ENCODE measurements around the gene THTPA. TPM values are rescaled to one million over a fixed set of nuclear protein-coding genes. Genes with fewer than 3 reads are reported as not detected.

THTPA gene
- total RNA-seq, 2 experiments from 2014 or later: 14.2 to 19.2 TPM

DNA sequence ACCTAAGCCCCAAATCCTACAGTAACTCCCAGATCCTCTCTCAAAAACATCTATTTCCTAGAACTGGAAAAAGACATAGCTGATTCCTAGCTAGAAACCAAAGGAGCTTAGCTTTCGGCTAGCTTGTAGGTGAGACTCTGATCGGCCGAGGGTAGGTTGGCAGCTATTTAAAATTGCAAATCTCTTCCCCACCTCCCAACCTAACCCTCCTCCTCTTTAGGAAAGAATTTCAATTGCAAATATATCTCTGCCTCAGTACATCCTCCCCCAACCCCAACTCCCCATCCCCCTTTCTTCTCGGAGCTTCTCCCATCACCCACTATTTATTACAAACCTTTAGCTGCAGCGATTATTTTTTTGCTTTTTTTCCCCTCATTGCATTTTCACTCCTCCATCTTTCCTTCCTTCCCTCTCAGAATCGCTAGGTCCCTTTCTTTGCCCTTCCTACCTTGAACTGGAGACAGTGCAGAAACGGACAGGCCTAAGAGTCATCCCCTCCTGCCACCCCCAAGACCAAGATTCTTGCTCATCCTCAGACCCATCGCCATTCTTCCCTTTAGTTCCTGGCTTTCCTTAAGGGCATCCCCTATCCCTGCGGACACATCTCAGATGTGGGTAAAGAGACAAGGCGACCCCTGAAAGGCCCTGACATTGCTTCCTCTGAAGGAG is 17.9 kb upstream of the THTPA start:
- Mint-ChIP-seq H3K4me3 (no peak overlapping the region), H3K4me1 (peaks cover 5% of the 10 kb centered on the region), H3K36me3 (no peaks in the 10 kb centered on the region), H3K27me3 (peaks cover 8% of the 10 kb centered on the region), H3K9me3 (no peaks in the 10 kb centered on the region), H3K27ac (no peak overlapping the region)
- ATAC-seq (ENCODE audit: low read depth) (no peak), DNase-seq (no peak)
- POLR2A ChIA-PET: no interaction called here

DNA sequence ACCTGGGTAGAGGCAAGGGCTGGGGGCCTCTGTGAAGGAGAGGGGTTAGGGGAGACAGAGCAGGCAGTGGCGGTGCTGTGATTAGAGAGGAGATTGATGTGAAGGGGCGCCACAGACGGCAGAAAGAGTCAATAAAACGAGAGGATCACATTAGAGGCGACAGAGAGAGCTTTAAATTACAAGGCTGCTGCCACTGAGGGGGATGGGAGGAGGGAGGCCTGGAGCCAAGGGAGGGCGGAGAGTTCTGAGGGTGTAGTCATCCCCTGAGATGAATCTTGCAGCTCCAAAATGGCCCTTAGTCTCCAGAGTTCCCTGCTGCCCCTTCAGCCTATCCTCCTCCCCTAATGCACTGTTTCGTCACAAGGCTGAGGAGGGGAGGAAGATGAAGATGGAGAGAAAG is 17.3 kb upstream of the THTPA start:
- Mint-ChIP-seq H3K4me1 (peaks cover 5% of the 10 kb centered on the region), H3K4me3 (no peak overlapping the region), H3K27me3 (peaks cover 8% of the 10 kb centered on the region), H3K9me3 (no peaks in the 10 kb centered on the region), H3K27ac (no peak overlapping the region), H3K36me3 (no peaks in the 10 kb centered on the region)
- POLR2A ChIA-PET: no interaction called here
- DNase-seq (no peak), ATAC-seq (ENCODE audit: low read depth) (no peak)

DNA sequence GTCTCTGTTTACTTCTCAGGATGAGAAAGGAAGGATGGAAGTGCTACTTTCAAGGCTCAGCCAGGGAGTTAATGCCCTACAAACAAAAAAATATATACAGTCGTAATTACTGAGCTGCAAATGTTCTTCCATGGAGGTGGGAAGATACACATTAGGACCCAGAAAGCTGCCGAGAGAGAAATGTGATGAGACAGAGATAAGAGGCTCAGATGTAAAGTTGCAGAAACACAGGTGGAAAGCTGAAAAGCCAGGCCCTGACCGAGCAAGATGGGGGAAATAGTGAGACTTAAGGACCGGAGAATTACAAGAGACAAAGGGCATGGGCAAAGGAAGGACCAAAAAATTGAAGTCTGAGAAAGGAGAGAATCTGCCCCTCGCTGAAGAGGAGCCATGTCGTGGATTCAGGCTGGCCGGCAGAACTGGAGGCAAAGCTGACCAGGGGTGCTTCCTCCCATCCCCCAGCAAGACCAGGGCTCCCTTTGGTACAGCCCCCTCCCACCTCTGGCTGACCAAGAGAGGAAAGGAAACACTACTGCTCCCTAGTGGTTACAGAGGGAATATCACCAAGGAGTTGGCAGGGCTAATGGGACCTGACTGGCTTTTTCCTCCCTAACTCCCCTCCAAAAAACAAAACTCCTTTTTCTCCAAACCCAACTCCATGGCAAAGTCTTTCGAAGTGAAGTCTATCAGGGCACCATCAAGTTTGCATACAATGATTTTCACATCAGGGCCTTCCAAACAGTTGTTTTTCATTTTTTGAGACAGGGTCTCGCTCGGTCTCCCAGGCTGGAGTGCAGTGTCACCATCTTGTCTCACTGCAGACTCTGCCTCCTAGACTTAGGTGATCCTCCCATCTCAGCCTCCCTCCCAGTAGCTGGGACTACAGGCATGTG is 16.6 kb upstream of the THTPA start:
- DNase-seq (no peak), ATAC-seq (ENCODE audit: low read depth) (peak; percentile 61)
- POLR2A ChIA-PET: no interaction called here
- Mint-ChIP-seq H3K27me3 (peaks cover 8% of the 10 kb centered on the region), H3K27ac (no peak overlapping the region), H3K36me3 (no peaks in the 10 kb centered on the region), H3K9me3 (no peaks in the 10 kb centered on the region), H3K4me3 (no peak overlapping the region), H3K4me1 (peaks cover 5% of the 10 kb centered on the region)

DNA sequence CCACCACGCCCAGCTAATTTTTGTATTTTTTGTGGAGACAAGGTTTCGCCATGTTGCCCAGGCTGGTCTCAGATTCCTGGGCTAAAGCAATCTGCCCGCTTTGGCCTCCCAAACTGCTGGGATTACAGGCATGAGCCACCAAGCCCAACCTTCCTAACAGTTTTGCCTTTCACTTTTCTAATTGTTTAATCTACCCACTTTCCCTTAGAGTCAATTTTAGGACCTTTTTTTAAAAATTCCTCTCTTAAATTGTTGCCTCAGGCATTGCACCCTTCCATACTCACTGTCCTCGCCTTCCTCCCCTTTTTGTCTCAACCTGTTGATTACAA is 16.0 kb upstream of the THTPA start:
- H3K27ac Mint-ChIP-seq: no peak overlapping the region
- H3K36me3 Mint-ChIP-seq: no peaks in the 10 kb centered on the region
- no peak for ATAC-seq (ENCODE audit: low read depth)
- H3K4me3 Mint-ChIP-seq: no peak overlapping the region
- peaks cover 8% of the 10 kb centered on the region for H3K27me3 Mint-ChIP-seq
- H3K9me3 Mint-ChIP-seq: no peaks in the 10 kb centered on the region
- peaks cover 5% of the 10 kb centered on the region for H3K4me1 Mint-ChIP-seq
- DNase-seq: no peak
- POLR2A ChIA-PET: no interaction called here

DNA sequence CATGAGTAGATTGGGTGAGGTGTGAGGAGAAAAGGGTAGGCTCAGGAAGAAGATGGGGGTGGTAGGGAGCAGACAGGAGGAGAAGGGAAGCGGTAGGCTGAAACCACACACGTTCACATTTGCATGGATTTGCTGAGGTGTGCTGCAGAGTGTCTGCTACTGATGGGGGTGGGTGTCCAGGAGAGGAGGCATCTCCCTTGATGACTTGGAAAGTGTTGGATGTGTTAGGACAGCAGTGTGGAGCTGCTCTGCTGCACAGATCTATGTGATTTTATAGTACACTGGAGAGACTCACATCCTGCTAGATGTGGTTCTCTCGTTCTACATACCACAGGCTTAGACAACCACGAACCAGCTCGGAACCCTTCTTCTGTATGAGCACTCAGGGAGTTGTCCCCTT is 13.8 kb upstream of the THTPA start:
- Mint-ChIP-seq H3K27me3 (peaks cover 8% of the 10 kb centered on the region), H3K4me3 (no peak overlapping the region), H3K27ac (no peak overlapping the region), H3K4me1 (peaks cover 5% of the 10 kb centered on the region), H3K36me3 (no peaks in the 10 kb centered on the region), H3K9me3 (no peaks in the 10 kb centered on the region)
- POLR2A ChIA-PET: no interaction called here
- ATAC-seq (ENCODE audit: low read depth) (no peak), DNase-seq (no peak)

DNA sequence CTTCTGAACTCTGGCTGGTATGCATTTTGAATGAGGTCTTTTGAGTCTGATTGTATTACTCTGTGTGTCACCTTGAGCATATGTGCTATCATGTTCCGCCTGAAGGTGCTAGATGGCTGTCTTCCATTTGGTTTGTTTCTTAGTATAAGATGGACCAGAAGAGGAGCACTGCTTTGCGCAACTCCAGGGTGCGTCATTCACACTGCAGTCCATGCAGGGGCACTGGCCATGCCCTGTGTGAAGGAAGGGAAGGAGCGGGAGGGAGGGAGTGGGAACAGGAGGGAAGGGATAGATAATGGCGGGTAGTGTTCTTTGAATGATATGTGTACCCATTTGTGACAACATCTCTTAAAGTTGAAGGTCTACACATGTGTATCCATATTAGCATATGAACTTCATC is 12.7 kb upstream of the THTPA start:
- no peaks in the 10 kb centered on the region for H3K9me3 Mint-ChIP-seq
- peaks cover 8% of the 10 kb centered on the region for H3K27me3 Mint-ChIP-seq
- H3K27ac Mint-ChIP-seq: no peak overlapping the region
- POLR2A ChIA-PET: no interaction called here
- peaks cover 5% of the 10 kb centered on the region for H3K4me1 Mint-ChIP-seq
- no peak for DNase-seq
- no peak for ATAC-seq (ENCODE audit: low read depth)
- no peak overlapping the region for H3K4me3 Mint-ChIP-seq
- H3K36me3 Mint-ChIP-seq: no peaks in the 10 kb centered on the region

DNA sequence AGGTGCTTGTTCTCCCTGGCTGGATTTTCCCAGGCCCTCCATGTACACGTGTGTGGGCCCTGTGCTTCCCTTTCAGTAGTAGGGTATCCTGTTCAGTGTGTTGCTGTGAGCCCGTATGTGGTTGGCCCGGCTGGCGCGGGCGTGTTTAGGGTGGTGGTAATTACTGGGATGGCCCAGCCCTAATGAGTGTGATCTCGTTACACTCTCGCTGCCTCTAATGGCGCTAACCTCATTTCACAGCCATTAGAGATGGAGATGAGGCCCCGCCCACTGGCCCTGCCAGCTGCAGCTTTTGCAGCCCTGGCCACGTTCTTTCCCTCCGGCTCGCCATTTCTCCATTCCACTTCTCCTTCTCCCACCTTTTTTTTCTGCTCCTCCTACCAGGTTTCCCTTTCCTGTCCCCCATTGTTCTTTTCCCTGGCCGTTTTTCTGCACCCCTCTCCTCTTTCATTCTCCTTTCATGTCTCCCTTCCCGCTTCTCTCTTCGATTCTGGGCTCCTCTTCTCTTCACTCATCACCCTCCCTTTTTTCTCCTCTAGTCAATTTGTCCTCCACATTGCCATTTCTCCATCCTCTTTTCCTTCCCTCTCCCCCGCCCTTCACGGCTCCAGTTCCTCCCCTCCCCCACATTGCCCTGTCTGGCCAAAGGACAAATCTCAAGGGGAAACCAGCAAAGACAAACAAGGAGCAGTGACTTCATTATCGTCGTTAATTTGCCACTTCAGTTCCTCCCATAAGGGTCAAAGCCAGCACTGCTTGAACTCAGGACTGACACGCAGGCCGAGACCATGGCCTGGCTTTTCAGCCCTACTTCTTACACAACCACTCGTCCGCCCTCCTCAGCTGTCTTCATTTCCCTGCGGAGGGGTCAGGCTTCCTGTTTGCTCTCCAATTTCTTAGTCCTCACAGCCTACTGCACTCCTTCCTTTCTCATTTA is 11.3 kb upstream of the THTPA start:
- peaks cover 4% of the 10 kb centered on the region for H3K4me1 Mint-ChIP-seq
- POLR2A ChIA-PET: no interaction called here
- H3K27ac Mint-ChIP-seq: no peak overlapping the region
- peaks cover 8% of the 10 kb centered on the region for H3K27me3 Mint-ChIP-seq
- no peak for ATAC-seq (ENCODE audit: low read depth)
- H3K9me3 Mint-ChIP-seq: no peaks in the 10 kb centered on the region
- DNase-seq: no peak
- H3K36me3 Mint-ChIP-seq: no peaks in the 10 kb centered on the region
- H3K4me3 Mint-ChIP-seq: no peak overlapping the region

DNA sequence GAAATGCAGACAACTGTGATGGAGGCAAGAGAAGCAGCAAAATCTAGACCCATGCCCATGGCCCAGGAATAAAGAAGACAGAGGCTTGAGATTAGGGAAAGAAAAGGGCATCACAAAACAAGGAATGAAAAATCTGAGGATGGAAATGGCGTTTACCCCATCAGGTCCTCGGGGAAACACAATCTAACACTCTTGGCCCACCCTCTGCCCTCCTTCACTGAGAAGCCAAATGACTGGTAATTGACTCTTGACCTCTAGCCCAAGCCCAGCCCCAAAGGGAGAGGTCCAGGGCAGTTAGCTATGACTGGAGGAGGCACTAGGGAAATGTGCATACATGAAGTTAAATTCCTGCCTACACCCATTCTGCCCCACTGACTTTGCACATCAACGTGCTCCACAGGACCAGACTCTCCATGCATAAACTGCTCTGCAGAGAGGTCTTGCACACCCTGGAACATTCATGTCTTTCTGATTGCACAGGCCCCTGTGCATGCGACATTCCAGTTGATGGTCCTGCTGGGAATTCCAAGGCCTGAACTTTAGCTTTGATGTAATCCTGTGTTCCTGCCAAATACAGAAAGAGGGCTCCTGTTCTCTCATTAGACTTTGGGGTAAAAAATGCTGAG is 10.2 kb upstream of the THTPA start:
- no peaks in the 10 kb centered on the region for H3K9me3 Mint-ChIP-seq
- POLR2A ChIA-PET: no interaction called here
- H3K4me3 Mint-ChIP-seq: no peak overlapping the region
- DNase-seq (no peak), ATAC-seq (ENCODE audit: low read depth) (no peak)
- H3K4me1 Mint-ChIP-seq: peaks cover 4% of the 10 kb centered on the region
- no peak overlapping the region for H3K27ac Mint-ChIP-seq
- no peaks in the 10 kb centered on the region for H3K36me3 Mint-ChIP-seq
- H3K27me3 Mint-ChIP-seq: peaks cover 8% of the 10 kb centered on the region

DNA sequence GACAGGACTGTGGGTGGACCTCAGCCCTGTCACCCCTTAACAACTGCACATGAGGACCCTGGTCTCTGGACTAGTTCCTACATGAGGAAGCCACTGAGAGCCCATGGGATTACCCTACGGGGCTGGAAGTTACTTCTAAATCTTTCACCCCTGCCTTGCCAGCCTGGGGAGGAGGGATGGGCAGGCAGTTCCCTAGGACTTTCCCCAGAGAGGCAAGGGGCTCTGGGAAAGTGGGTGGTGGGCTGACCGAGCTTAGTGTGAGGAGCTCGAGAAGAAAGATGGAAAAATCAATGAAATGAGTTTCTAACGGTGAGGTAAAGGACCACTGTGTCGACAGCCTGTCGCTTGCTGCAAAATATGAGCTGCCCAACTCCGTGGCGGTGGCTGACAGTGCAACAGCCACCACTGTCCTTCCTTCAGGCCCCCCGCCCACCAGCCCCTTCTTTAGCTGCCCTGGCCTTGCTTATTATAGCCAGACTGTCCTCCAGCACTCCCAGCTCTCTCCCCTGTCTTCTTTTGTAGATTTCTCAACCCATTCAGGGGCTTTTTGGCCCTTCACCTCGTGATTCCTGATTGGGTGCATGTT is 9.5 kb upstream of the THTPA start:
- peaks cover 3% of the 10 kb centered on the region for H3K27me3 Mint-ChIP-seq
- H3K4me3 Mint-ChIP-seq: no peak overlapping the region
- no peak for ATAC-seq (ENCODE audit: low read depth)
- H3K27ac Mint-ChIP-seq: no peak overlapping the region
- H3K4me1 Mint-ChIP-seq: peaks cover 5% of the 10 kb centered on the region
- POLR2A ChIA-PET: no interaction called here
- no peaks in the 10 kb centered on the region for H3K36me3 Mint-ChIP-seq
- no peak for DNase-seq
- H3K9me3 Mint-ChIP-seq: no peaks in the 10 kb centered on the region

DNA sequence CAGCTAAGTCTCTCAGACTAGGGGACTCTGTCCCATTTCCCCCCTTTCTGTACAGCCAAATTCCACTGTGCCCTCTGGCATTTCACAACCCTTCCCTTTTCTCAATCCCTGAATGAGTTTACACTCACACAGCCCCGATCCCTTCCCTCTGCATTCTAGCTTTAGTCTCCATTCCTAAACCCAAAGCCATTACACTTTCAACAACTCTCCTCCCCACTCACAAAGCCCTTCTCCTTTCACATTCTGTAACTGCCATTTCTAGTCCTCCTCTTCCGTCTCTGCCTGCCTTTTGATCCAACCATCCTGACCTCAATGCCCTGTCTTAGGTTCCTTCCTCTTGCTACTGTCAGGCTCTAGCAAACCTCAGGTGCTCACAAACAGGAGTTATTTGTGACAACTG is 8.1 kb upstream of the THTPA start:
- H3K4me3 Mint-ChIP-seq: no peak overlapping the region
- H3K4me1 Mint-ChIP-seq: peaks cover 1% of the 10 kb centered on the region
- no peak for DNase-seq
- H3K27ac Mint-ChIP-seq: no peak overlapping the region
- no peaks in the 10 kb centered on the region for H3K9me3 Mint-ChIP-seq
- POLR2A ChIA-PET: no interaction called here
- H3K27me3 Mint-ChIP-seq: no peaks in the 10 kb centered on the region
- no peak for ATAC-seq (ENCODE audit: low read depth)
- H3K36me3 Mint-ChIP-seq: no peaks in the 10 kb centered on the region

DNA sequence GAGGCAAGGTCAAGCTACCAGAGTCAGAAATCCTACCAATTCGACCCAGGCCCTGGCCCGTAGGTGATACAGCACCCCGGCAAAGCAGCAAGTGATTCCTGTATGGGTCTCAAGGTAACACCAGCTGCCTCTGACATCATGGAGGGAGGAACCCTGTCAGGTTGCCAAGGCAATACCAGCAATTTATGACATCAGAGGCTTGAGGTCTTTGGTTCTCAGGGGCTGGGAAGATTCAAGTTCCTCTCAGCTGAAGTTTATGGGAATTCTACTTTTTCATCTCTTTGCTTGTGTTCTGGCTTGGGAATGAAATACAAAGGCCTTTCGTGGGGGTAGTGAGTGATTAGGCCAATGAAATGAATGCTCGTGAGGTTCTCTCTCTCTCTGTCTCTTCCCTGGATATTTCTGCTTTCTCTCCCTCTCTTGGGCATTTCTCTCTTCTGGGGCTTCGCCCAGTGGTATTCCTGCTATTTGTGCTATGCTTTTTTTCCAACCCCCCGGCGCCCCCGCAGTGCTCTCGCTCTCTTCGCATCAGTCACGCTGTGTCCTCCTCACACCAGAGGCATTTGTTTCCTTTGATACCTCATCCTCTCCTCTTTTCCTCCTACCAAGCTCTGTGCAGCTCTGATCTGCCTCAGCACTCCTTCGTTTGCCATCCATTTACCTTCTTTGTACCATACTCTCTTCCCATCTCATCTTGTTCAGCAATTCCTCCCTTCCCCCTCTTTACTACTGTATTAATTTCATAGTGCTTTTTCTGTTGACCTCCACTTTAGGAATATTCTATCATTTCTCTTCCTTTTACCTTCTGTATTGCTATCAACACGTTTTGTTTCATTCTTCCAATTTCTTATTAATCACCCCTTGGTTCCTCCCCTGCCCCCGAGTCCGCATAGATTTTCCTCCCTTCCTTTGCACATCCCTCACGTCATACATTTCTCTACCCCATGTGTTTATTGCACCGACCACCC is 7.4 kb upstream of the THTPA start:
- no peak for ATAC-seq (ENCODE audit: low read depth)
- Mint-ChIP-seq H3K9me3 (no peaks in the 10 kb centered on the region), H3K36me3 (no peaks in the 10 kb centered on the region)

DNA sequence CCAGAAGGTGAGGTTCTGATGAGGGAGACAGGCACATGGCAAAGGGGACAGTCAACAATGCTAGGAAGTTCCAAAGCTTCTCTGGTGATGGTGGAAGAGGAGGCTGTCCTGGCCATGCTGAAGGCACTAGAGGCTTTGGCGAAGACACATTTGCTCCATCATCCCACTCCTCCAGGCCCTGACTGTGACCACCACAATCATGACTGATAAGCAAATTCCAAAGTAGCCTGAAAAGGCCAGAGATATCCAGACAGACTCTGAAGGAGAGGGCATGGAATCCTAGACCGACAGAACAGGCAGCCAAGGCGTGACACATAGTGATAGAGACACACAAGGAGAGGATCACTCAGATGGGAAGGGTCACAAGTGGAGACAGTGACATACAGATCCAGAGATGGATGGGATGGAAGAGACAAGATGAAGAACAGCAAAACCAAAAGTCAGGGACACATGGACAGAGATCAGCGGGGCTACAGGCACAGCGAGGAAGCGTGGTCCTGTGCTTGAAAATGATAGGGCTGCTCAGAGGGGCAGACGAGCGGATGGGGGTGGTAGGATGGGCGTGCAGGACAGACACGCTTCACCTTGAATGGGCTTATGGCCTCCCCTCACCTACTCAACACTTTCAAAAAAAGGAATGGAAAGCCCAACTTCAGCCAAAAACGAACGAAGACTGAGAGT is 5.8 kb upstream of the THTPA start:
- peaks cover 5% of the 10 kb centered on the region for H3K4me1 Mint-ChIP-seq
- H3K9me3 Mint-ChIP-seq: no peaks in the 10 kb centered on the region
- POLR2A ChIA-PET: interaction anchor here (0.8 kb wide), 1 partner anchor 17 kb away, joined by 3 read pairs; the partner anchor contains the start of gene AP1G2
- no peaks in the 10 kb centered on the region for H3K27me3 Mint-ChIP-seq
- no peak overlapping the region for H3K27ac Mint-ChIP-seq
- no peak for ATAC-seq (ENCODE audit: low read depth)
- no peaks in the 10 kb centered on the region for H3K36me3 Mint-ChIP-seq
- no peak for DNase-seq
- no peak overlapping the region for H3K4me3 Mint-ChIP-seq

More for the DNA sequence above, 7.4 kb upstream of the THTPA start:
- Mint-ChIP-seq H3K27me3 (no peaks in the 10 kb centered on the region), H3K4me1 (peaks cover 1% of the 10 kb centered on the region), H3K27ac (no peak overlapping the region), H3K4me3 (no peak overlapping the region)
- POLR2A ChIA-PET: no interaction called here
- no peak for DNase-seq
